HG02943 (cell line): Measurements from ENCODE around the gene MTMR4.
"Not testable (repeated sequence)": the region's sequence is repeated elsewhere in the genome, so short reads cannot be mapped to it uniquely, and the experiment has no call there.

Experiments used
- ATAC-seq: cut with Tn5 transposase; IDR thresholded peaks from one replicate; pipeline ENCODE4 v1.9.1; 2021; ENCODE audit warnings: mild to moderate bottlenecking, low read depth, moderate library complexity; ENCODE audit not compliant: unreplicated experiment

Gene MTMR4

DNA sequence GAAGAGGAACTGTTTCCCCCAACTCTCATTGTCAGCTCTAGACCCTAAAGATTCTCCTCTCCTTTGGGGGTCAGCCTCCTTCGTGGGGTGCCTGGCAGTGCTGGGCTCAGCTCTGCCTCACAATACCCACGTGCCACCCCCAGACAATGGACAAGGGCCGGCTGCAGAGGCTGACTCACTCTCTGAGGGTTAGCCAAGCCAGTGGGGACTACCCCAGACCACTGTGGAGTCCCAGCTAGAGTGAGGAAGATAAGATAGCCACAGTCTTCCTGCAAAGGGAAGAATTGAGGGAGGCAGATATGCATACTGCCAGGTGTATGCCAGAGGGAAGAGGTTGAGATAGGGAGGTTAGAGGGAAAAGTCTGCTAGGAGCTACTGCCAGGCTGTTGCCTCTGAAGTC lies 13.5 kb upstream of the MTMR4 start:
- no peak for ATAC-seq

DNA sequence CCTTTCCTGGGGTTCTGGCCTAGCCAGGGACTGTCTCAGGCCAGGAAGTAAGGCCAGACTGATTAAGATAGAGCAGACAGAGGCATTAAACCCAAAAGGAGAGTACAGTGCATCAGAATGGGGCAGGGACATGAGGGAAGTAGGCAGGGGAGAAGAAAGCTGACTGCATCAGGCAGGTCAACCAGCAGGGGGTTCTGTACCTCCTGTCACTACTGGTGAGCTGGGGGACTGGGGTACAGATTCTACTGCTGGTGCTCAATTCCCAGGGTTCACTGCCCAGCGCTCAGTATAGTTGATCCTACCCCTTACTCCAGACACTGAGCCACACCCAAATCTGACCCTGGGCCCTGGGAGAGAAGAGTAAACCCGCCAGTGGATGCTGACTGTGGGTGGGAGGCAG lies 12.9 kb upstream of the MTMR4 start:
- no peak for ATAC-seq

DNA sequence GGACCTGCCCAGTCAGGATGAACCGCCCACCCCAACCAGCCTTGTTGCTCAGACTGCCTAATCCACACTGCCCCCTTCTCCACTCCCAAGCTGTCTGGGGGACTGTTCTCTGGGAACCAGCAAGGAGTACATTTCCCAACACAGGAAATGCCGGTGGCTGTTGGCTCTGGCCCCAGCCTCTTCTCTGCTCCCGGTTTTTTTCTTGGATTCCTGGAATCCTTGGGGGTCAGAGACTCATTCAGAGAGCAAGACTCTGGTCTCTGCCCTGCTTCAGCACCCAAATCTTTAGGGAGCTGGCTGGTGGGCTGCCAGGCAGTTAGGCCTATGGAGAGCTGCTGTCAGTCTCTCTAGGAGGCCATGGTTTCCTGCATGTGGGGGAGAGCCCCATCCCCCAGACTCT lies 10.8 kb upstream of the MTMR4 start:
- no peak for ATAC-seq

DNA sequence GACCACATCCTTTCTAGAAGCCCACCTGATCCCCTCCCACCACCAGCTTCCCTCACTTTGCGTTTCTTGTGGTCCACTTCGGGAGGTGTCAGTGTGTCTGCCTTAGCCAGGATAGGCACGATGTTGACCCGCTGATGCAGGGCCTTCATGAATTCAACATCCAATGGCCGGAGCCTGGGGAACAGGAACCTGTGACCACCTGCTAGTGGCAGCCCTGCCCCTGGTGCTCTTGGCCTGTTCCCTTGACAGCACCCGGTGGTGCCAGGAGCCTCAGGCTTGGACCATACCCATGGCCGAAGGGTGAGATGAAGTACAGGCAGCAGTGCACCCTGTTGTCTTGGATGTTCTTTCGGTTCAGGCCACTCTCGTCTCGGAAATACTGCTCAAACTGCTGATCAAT lies 7.2 kb upstream of the MTMR4 start:
- no peak for ATAC-seq

DNA sequence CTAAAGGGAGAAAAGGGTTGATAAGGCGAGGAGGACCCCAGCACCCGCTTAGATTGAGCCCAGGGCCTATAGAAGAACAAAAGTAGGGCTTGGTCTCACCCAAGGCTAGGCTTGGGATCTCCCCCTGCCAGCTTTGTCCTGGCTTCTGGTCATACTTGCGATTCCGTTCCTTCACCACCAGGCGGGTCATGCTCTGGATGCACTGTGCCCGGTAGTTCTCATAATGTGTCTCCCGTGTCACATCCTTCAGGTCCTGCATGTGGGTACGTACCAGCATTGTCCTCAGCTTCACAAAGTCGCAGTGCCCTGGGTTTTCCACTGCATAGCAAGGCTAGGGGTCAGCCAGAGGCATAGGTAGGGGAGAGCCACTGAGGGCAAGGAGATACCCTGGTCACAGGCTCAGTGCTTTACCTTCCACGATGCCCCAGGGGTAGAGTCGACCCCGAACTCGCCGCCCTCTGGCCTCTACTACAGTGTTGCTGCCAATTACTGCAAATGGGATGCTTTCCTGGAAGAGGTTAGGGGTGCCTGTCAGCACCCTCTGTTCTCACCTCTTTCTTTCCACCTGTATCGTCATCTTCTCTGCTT lies 6.5 kb upstream of the MTMR4 start:
- ATAC-seq = no peak

DNA sequence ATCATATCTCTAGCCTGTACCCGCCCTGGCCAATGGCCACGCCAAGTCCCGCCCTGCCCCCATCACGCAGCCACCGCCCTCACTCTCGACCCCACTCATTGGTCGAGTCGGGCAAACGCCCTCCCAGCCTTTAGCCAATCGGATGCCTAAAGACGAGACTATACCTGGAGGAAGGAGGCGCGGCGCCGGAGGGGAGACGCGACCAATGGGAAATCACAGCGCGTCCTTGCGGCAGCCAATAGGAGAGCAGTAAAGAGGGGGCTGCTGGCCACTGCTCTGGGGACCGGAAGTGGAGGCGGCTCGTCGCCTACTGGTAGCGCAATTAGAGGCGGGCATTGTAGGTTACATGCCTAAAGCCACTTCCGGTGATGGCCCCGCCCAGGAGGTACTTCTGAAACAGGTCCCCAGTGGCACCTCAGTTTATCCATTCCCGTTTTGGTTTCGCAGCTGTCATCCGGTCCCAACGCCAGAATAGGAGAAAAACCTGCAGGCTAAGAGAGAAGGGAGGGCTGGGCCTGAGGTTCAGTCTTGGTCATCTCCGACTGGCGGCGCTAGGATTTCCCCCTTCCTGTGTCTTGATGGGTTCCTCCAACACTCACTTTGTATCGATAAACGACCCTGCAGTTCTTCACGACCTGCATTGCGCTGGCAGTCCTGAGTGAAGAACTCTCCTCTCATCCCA lies 3.6 kb upstream of the MTMR4 start:
- peak; percentile 79 for ATAC-seq

DNA sequence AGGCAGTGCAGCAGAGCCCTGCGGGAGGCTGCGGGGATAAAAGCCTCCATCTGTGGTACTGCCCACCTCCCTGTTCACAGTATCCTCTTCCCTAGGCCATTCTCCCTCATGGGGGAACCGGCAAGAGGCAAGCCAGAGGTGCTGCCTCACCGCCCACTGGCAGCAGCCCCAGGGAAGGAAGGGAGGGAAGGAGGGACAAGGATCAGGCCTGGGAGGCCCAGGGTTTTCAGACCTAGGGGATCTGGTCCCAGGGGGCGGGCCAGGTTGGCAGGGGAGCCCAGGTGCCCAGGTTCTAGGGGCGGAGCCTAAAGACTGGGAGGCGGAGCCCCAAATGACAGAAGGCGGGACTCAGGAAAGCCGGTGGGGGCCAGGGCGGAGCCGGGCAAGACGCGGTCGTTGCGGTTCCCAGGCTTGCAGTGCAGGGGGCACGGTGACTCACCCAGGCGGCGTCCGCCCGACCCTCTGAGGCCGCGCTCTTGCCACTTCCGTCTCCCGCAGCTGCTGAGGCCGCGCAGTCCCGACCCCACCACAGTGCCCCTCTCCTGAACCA lies 3.0 kb upstream of the MTMR4 start:
- no peak for ATAC-seq

DNA sequence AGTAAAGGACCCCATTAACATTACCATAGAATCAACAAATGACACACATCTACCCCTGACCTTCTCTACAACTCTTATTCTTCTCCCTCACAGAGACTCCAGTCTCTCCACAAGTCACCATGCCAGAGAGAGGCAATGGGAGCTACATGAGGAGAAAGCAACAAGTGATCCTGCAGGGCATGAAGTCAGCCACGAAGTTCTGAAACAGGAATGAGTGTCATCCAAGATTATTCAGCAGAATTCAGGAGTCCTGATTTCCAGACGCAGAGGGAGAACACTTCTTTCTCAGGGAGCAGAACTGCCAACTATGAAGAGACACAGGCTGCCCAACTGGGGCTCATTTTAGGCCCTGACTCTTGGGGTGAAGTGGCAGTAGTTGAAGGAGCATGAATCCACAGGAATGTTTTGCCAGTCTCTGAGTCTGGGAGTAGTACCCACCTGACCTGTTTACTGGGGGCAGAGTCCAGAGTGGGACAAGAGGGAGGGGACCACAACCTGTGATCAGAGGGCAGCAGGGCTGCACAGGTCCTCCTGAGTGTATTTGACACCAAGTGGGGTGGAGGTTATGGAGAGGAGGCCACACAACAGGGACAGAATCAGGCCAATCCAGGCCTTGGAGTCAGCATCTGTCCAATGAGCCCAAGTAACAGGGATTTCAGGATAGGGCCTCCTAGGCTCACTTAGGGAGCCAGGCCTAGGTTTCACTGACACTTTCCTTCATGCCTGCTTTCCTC lies 2.4 kb upstream of the MTMR4 start:
- no peak for ATAC-seq

DNA sequence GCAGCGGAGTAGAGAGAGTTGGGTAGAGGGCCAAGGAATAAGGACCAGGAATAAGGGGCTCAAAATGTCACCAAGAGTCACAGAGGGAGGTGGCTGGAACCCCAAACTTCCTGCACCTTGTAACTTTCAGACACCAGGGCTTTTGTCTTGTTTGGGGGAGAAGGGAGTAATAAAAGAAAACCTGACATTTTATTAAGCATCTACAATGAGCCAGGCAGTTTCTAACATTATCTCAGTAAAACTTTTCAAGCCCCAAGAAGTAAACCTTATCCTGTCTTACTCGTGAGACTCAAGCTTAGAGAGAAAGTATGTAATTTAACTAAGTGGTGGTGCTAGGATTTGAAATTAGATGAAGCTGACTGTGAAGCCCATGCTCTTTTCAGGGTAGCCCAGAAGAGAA lies 848 bp upstream of the MTMR4 start:
- no peak for ATAC-seq

DNA sequence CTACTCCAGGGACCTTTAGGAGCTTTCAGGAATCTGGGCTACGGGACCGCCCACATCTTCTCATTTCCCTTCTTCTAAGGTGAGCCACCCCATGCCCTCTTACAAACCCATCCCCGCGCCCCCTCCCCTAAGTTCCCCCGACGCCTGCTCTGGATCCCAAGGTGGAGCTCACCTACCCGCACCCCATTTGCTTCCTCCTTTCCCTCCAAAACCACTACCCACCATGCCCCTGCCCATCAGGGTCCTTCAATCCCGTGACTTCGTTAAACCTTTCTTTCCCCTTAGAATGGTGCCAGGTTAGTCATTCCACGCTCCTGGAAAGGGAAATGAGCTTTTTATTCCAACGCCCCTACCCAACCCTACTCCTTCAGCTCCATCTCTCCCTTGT lies 326 bp upstream of the MTMR4 start:
- ATAC-seq = no peak

DNA sequence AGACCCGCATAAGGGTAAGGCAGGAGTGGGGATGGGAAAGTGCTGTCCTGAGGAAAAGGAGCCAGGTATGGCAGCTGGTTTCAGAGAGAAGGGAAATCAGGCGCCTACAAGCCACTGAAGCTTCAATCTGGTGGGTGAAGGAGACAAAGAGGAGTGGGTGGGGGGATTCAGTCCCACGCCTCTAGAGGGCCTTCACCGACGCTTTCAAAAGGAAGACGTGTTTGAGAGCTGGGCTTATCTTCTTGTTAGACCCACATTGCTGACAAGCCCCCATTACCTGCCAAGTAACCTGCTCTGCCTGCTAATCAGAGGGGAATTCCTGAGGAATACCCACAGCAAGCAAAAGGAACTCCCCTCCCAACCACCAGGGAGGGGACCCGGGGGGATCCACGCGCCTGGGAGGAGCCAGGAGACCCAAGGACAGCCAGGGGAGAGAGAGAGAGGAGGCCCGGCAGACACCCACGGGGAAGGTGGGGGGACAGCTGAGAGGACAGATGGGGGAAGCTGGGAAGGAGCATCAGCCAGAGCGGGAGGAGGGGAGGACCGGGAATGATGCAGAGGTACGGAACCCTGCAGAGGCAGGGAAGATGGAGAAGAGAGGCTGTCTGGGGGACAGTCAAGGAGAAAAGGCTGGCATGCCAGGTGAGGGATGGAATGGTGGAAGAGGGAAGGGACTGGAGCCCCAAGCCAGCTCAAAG lies 1.0 kb downstream of the MTMR4 start:
- no peak for ATAC-seq

DNA sequence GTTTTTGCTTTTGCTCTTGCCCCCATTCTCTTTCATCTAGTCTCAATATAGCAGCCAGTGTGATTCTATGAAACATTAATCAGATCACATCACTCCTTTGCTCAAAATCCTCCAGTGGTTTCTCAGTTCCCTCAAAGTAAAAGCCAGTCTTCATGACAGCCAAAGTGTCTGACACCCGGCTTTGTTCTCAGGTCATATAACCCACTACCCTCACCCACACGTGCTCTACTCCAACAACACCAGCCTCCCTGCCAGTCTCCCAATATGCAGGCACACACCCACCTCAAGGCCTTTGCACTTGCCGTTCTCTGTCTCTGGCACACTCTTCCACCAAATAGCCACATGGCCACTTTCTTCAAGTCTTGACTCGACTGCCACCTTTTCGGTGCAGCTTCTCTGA lies 4.4 kb downstream of the MTMR4 start:
- ATAC-seq = no peak

DNA sequence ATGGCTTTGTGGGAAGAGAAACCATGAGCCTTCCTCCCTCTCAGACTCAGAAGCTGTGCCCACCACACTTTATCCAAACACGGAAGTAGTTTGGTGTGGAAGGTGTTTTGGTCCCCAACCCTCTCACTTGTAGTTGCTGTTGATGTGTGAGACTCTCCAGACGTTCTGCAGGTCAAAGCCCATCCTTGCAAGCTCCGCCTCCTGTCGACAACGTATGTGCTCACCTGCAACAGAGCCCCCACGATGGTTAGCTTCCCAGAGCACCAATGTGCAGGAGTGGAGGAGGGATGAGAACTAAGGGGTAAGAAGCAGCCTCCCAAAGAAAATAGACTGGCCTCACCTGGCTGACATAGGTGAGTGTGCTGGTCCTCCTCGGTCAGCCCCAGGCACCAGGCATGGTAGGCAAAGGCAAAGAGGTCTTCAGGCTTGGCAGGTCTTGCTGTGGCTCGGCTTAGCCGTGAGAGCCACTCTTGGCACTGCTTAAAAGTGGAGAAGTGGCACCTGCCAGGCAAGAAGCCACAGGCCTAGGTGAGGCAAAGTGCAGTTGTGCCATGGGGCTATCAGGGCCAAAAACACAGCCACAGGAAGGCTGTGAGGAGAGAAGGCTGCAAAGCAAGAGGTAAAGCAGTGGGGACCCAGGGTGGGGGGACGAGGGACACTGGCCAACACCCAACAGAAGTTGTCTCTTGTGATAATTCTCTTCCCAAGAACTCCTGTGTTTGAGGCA lies 5.9 kb downstream of the MTMR4 start:
- no peak for ATAC-seq

DNA sequence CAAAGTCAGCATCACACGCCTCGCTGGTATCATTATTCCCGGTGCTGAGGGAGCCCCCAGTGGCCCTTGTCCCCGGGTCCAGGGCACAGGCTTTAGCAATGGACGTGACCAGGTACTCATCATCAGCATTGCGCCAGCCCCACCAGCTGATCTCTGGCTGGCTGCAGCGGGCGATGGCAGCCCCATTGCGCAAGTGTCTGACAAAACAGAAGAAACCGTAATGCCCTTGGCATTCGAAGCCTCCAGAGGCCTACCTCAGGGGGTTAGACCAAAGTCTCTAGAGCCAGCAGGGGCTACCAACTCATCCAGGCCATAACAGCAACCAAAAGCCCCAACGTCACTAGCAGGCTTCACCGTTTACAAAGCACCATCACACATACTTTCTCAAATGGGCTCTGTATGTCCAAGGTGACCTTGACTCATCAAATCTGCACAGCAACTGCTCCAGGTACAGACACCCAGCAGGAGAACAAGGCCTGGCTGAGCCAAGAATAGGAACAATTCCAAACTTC lies 7.3 kb downstream of the MTMR4 start:
- ATAC-seq = no peak

DNA sequence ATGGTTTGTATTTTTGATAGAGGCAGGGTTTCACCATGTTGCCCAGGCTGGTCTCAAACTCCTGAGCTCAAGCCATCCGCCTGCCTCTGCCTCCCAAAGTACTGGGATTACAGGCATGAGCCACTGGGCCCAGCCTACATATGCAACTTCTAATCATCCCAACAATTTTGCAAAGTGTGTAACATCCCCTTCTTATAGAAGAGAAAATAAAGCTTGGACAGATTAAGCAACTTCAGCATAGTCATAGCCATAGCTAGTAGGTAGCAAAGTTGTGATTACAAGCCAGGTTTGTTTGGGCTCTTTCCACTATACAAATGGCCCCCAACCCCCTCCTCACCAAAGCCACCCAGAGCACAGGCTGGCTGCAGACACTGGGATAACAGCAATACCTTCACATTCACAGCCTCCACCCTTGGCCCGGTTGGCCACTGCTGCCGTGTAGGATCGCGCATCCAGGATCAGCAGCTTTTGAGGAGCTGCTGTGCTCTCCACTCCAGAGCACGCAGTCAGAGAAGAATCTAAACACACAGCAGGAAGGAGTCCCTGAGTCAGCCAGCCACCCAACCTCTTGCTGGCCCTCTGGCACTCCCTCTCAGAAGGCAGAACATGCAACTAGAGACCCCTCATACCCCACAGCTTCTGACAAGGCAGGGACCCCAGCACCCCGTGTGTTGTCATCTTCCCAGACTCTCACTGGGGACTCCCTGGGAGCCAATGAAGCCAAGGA lies 7.9 kb downstream of the MTMR4 start:
- ATAC-seq = no peak

DNA sequence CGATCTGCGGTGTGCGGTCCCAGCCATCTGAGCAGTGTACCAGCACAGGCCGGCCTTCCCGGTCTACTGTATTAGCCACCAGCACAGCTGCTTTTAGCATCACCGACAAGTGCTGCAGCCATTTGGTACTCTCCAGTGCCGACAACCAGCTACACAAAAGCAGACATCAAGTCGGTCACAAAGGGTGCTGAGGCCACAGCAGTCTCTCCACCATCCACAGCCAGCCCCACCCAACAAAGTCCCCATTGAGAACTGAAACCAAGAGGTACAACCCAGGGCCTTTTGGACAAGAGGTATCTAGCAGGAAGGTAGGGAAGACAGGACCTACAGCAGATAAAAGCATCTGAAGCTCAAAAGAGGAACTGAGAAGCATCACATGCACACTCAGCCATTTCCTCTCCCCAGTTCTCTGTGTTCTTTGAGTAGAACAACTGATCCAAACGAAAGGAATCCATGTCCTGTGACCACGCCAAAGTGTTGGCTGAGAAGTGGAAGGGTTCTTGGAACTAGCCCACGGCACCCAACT lies 9.5 kb downstream of the MTMR4 start:
- ATAC-seq = peak; percentile 78

DNA sequence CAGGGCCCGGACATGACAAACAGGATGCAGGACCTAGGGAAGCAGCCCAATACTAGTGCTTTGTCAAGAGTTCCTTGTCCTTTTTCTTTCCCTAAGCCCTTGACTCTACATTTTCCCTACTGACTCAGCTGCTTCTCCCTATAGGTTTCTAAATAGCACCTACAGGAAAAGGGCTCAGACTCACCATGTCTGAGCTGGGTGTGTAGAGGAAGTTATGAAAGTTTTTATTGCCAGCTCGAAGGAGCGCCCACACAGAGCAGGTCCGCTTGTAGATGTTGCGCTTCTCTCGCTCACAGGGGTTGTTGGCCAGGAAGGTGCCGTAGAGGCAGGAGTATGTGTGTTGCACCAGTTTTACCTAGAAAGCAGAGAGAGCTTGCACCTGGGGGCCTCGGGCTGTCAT lies 10.6 kb downstream of the MTMR4 start:
- ATAC-seq = no peak

DNA sequence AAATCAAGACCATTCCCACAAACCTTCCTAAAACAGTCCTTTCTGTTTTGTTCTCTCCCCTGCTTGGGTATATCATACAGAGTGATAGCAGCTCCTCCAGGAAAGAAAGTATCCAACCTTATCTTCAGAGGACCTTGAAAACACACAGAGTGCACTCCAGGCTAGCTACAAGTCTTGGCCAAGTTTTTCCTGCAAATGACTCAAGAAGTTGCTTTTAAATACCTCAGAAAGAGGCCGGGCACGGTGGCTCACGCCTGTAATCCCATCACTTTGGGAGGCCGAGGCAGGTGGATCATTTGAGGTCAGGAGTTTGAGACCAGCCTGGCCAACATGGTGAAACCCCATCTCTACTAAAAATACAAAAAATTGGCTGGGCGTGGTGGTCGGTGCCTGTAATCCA lies 11.3 kb downstream of the MTMR4 start:
- not testable (repeated sequence) for ATAC-seq

DNA sequence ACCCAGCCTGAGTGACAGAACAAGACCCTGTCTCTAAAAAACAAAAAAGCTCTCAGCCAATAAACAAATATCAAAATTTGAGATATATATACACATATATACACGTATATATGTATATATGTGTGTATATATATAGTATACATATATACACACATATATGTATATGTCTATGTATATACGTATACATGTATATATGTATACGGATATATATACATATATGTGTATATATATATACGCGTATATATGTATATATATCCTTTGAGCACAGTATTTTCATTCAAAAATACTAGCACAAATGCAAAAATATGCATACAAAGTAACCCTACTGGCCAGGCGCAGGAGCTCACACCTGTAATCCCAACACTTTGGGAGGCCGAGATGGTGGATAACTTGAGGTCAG lies 13.0 kb downstream of the MTMR4 start:
- ATAC-seq = no peak
